SK-N-MC (cell line): ENCODE results near the gene PVALB.

Source experiments
- EZH2 ChIP-seq: fragments of 200-600 bp; sonication (generic); IDR thresholded peaks from one replicate; pipeline ENCODE4 v1.6.1; 2017; ENCODE audit warnings: antibody characterized with exemption
- FOXP2 ChIP-seq: optimal IDR thresholded peaks from 2 replicates; pipeline ENCODE3; 2011; ENCODE audit warnings: mild to moderate bottlenecking, moderate library complexity; ENCODE audit not compliant: insufficient read depth; ENCODE audit errors: extremely low read length, control extremely low read depth
- POLR2AphosphoS5 ChIP-seq: IDR thresholded peaks from 2 replicates; pipeline ENCODE4 v1.6.1; 2012; ENCODE audit warnings: mild to moderate bottlenecking, low read depth, low read length, borderline replicate concordance

DNA sequence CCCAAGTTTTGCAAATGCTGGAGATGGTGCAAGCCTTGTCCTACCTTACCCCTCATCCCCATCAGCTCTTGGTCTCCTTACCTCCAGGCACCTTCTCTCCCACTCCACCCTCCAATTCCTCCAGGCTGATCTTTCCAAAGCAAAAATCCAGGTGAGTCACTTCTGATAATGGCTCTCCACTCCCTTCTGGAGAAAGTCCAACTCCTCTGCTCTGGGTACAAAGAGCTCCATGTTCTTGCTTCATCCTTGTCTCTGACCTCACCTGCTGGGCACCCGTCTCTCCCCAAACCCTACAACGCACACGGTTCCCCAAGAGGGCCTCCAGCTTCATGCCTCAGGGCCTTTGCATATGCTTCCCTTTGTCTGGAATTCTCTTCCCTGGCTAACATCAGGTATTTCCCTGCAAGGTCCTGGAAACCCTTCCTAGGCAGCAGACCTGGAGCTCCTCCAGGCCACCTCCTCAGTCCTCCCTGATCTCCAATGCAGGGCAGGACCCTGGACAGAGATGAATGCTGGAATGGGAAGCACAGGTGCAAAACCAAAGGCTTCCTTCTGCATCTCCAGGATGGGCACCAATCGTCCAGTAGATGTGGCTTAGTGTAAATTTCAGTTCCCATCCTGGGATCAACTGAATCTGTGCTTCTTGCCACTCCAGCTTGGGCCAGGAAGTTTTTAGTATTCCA is 63.6 kb downstream of the PVALB start:
- no peak for TF ChIP-seq EZH2
- TF ChIP-seq POLR2AphosphoS5: no peak
- TF ChIP-seq FOXP2: no peak
